Activated CD8-positive, alpha-beta memory T cell treated with anti-CD3 and anti-CD28 coated beads for 1 hour (primary cell): ENCODE measurements around the gene RRP7A.
"Not testable (repeated sequence)": the region's sequence is repeated elsewhere in the genome, so short reads cannot be mapped to it uniquely, and the experiment has no call there.

Experiments used
- DNase-seq, 2 donors: peaks; one replicate each; pipeline ENCODE4 v3.0.0-alpha.2; 2020; ENCODE audit warnings: low read depth in 1 of 2; ENCODE audit errors: extremely low read depth in 1 of 2

RRP7A gene

DNA sequence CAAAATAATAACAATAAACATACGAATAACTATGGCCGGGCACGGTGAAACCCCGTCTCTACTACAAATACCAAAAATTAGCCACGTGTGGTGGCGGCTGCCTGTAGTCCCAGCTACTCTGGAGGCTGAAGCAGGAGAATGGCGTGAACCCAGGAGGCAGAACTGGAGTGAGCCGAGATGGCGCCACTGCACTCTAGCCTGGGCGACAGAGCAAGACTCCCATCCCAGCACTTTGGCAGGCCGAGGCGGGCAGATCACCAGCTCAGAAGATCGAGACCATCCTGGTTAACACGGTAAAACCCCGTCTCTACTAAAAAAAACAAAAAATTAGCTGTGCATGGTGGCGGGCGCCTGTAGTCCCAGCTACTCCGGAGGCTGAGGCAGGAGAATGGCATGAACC lies 17.0 kb upstream of the RRP7A start:
- not testable (repeated sequence) for DNase-seq

DNA sequence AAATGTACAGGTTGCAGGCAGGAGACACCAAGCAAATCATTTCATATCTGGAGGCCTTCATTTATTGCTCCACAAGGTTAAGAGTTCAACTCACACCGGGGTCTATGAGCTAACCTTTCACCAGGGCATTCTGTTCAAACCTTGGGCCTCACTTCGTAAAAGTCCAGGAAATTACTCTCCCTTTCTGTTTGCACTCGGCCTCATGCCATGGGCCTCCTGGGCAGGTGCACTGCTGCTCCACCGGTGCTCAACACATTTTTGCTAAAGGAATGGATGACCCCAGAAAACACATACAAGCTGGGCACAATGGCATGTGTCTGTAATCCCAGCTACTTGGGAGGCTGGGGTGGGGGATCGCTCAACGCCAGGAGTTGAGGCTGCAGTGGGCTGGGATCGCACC lies 16.6 kb upstream of the RRP7A start:
- no peak for DNase-seq

DNA sequence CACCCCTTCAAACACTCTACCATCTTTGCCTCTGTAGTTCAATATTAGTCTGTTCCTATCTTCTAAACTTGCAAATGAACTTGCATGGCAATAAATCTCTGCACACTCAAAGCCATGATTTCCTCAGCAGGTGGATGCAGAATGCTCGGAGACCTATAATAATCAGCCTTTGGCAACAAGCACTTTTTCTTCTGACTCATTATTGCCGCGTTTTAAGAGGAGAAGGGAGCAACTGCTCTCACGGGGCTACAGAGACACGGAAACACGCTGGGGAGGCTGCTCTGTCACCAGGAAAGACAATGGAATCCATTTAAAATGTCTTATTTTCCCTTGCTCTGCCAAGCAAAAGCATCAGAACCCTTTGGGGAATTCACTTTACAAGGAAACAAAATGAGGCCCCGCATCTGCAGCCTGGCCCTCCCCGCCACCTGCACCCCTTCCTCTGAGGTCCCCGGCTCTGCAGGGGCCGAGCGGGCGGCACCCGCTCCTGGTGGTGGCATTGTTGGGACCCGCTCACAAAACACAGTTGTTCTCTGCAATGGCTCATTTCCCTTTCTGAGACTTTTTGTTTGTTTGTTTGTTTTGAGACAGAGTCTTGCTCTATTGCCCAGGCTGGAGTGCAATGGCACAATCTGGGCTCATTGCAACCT lies 15.6 kb upstream of the RRP7A start:
- not testable (repeated sequence) for DNase-seq

DNA sequence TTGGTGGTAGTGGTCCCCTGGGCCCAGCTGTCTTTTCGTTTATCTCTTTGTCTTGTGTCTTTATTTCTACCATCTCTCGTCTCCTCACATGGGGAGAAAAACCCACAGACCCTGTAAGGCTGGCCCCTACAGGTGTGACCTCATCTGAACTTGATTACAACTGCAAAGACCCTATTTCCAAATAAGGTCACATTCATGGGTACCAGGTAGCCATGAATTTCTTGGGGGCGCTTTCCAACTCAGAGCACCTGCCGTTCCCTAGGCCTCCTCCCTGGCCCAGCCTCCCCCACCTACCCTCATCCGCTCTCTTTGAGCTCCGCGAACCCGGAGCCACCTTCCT lies 14.0 kb upstream of the RRP7A start:
- DNase-seq = no peak

DNA sequence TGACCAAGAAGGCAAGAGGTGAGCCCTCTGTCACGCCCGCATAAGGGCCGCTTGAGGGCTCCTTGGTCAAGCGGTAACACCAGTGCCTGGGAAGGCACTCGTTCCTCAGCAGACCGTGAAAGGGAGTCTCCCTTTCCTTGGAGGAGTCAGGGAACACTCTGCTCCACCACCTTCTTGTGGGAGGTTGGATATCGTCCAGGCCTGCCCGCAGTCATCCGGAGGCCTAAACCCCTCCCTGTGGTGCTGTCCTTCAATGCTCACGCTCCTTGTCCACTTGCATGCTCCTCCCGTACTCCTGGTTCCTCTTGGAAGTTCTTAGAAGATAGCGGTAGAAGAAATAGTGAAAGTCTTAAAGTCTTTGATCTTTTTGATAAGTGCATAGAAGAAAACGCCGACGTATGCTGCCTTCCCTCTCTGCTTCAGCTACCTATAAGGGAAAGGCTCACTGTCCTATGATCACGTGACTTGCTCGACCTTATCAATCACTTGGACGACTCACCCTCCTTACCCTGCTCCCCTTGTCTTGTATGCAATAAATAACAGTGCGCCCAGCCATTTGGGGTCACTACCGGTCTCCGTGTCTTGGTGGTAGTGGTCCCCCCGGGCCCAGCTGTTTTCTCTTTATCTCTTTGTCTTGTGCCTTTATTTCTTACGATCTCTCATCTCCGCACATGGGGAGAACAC lies 11.9 kb upstream of the RRP7A start:
- DNase-seq = not testable (repeated sequence)

DNA sequence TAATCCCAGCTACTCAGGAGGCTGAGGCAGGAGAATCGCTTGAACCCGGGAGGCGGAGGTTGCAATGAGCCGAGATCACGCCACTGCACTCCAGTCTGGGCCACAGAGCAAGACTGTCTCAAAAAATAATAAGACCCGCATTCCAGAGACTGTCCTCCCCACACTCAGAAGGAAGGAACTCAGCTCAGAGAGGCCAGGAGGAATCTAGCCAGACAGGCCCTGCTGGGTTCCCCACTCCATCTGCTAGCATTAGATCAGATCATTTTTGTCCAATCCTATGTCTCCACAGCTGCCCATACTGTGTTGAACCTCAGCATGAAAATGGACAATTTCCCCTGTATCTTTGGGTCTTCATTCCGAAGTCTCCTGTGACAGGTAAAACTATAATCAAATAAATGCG lies 9.8 kb upstream of the RRP7A start:
- not testable (repeated sequence) for DNase-seq

DNA sequence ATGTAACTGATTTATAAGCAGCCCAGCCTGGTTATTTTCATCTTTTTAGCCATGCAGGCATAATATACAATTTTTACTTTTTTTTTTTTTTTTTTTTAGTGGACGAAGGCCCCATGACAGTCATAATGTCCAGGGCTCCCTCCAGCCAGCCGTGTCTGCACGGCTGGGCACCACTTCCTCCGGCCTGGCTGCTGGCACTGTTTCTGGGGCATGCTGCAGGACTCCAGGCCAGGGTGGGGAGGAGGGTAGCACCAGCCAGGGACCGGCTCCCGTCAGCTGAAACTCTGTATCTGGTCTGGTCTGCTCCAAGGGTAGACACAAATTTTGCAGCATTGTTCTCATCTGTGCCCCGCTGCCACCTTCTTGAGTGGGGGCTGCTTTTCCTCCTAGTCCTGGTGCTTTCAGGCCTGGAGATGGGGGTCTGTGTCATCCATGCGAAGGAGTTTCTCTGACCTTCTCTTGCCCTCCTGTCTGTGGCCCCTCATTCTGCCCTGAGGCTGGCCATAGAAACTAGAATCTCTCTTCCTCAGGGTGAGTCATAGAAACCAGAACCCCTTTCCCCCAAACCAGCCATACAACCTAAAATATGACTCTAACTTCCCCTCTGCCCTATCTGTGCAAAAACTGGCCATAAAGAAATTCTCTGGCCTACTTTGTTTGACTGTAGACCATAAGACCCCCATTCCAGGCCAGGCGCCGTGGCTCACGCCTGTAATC lies 9.2 kb upstream of the RRP7A start:
- DNase-seq = no peak

DNA sequence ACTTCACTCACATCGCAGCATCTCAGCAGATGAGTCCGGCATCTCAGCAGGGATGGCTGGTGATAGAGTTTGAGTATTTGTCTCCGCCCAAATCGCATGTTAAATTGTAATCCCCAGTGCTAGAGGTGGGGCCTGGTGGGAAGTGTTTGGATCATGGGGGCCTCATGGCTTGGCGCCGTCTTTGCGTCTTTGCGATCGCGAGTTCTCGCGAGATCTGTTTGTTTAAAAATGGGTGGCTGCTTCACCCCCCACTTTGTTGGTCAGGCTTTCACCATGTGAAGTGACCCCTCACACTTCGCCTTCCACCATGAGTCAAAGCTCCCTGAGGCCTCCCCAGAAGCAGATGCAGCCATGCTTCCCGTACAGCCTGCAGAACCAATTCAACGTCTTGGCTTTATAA lies 3.0 kb upstream of the RRP7A start:
- DNase-seq = no peak

DNA sequence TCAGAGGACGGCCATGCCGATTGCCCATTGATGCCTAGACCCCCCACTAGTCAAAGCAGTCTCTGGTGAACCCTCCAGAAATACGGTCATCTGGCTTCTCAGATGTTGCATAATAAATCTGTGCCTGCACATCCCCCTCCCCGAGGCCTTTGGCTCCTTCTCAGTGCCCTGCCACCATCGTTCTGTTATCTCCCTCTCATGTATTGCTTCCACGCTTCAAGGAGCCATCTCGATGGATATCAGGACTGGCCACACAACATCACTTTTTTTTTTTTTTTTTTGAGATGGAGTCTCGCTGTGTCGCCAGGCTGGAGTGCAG lies 1.6 kb upstream of the RRP7A start:
- DNase-seq = no peak

DNA sequence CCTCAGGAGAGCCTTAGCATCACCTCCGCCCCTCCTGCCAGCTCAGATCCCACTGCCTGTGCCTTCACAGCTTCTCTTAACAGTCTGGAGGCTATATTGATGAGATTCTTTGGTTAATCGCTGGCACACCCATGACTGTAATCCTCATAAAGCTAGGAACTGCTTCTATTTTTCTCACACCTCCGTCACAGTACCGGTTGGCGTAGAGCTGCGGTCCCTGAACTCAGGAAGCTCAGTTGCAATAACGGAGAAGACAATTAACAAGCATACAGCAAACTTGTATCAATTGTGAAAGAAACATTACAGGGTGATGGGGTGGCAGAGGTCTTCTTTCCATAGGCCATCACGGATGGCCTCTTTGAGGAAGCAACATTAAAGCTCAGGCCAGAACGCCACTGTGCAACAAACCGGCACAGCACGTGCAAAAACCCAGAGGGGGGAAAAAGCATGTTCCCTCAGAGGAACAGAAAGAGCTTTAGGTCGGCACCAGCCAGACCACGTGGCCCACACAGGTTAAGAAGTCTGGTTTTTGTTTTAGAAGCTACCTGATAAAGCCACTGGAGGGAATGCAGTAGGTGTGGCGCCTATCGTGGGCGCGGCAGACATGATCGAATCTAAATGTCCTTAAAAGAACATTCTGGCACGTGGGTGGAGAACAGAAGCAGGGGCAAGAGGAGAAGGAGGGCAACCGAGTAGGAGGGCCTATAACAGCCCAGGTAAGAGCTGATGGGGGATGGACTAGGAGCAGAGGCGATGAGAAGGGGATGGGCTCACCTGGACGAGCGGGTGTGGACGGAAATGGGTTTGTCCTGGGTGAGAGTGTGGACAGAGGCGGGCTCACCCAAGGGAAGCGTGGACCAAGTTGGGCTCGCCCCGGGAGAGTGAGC lies 715 bp downstream of the RRP7A start:
- not testable (repeated sequence) for DNase-seq

DNA sequence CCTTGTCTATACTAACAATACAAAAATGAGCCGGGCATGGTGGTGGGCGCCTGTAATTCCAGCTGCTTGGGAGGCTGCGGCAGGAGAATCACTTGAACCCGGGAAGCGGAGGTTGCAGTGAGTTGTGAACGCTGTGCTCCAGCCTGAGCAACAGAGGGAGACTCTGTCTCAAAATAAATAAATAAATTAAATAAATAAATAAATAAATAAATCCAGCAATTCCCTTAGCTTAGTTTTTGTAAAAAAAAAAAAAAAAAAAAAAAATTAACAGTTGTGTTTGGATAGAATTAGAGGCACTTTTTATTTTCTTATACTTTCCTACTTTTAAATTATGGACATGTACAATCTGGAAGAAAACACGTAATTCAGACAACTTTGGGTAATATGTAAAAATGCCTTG lies 2.5 kb downstream of the RRP7A start:
- not testable (repeated sequence) for DNase-seq

DNA sequence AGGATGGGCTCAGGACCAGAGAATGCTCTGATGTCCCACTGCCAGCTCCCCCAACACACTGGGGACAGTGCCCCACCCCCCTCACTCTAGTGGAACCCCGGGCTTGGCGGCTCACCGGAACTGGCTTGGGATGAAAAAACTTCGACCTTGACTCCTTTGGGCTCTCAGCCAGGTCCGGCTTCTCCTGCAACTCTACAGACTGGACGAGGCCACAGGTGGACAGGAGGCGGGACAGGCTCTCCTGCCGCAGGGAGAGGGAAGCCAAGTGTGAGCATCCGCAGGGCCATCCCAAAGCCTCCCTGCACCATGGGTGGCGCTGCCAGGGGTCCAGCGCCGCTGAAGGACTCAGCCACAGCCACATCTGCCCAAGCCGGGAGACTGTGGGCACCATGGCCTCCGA lies 3.7 kb downstream of the RRP7A start:
- DNase-seq = no peak

DNA sequence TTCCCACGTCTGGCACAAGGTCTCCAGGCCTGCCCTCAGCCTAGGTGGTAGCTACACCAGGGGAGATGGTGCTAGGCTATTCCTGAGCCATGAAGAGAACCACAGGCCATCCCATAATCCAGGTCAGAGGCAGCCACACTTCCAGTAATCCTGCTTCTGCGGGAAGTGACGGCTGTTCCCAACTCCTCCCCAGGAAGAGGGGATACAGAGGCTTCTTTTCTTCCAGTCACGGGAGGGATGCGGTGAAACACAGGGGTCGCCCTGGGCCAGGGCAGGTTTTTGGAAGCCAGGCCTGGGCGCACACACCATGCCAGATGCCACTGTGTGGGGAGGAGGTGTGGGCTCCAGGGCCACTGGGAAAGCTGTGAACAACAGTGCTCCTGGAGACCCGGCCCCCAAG lies 4.3 kb downstream of the RRP7A start:
- not testable (repeated sequence) for DNase-seq

DNA sequence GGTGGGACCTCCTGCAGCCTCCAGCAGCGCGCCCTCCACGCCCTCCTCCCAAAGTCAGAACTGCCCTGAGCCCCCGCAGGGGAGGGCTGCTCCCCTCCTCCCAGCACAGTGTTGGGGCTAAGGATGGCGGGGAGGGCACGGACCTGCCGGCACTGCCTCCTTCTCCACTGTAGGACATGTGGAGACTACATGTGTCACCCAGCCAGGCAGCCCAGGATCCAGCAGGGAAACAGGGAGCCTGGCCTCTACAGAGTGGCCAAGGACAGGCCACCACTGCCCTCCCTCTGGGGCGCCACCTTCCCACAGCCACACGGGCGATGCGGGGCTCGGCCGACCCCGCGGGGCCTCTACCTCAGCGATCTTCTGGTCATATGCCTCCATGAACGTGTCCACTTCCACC lies 5.3 kb downstream of the RRP7A start:
- not testable (repeated sequence) for DNase-seq

DNA sequence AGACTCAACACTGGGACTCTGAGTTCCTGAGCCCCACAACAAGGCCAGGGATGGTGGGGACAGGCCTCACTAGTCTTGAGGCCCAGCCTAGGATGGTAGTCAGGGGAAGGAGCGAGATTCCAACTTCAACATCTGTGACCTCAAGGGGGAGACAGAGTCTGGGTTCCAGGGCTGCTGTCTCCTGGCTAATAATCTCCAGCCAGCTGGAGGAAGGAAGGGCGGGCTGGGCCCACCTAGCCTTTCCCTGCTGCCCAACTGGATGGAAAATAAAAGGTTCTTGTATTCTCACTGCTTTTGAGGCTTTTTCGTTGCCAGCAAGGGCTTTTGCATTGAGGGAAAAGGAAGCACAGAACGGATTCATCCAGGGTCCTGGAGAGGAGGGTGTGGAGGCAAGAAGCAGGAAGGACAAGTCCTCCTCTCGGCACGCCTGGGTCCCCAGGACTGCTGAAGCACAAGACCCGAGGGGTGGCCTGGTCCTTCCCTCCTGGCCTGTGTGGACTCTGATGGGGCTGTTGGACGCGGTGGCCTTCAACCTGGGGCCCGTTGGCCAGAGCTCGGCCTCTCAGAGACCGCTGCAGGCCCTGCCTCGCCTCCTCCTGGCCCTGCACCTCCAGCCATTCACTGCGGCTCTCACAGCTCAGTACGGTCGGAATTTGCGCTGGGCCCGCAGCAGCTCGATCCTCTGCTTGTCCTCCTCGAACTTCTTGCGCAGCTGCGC lies 7.2 kb downstream of the RRP7A start:
- DNase-seq = not testable (repeated sequence)

DNA sequence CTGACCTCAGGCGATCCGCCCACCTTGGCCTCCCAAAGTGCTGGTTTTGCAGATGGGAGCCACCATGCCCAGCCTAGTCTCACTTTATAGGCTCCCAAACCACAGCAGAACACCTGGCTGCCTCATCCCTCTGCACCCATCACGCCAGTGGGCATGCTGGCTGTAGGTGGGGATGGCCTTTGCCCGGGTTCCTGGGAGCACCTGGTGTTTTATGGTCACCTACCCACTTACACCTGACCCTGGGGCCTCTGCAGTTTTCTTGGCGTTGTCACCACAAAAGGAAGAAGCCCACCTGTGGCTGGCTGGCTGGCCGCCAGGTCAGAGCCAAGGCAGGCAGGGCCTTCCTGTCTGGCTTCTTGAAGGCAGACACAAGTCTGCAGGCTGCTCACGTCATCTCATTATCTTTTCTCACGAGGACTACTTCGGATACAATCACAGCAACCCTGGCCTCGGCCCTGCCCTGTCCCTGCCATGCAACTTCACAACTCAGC lies 8.2 kb downstream of the RRP7A start:
- no peak for DNase-seq

DNA sequence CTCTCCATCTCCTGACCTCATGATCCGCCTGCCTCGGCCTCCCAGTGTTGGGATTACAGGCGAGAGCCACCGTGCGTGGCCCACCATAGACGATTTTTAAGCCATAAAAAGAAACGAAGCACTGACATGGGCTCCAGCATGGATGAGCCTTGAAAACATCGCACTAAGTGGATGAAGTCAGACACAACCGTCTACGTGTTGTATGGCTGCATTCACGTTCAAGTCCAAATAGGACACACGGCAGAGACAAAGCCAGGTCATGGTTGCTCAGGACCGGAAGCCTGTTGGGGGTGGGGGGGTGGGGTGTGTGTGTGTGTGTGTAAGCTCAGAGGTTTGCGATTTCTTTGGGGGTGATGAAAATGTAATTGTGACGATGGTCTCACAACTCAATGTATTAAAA lies 10.0 kb downstream of the RRP7A start:
- no peak for DNase-seq

DNA sequence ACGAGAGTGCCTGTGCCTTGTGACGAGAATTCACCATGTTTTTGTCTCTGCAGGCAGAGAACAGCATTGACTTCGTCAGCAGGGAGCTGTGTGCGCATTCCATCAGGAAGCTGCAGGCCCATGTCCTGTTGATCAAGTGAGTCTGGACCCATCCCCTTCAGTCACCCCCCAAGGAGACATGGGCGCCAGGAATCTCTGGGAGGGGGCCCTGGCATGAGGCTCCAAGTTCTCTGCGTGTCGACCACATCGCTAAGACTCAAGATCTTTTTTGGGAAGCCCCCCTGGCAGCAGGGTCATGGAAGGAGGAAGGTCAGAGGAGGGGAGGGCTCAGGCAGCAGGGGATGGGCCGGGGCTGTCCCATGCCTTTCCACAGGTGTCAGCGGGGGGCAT lies 10.6 kb downstream of the RRP7A start:
- DNase-seq = not testable (repeated sequence)

DNA sequence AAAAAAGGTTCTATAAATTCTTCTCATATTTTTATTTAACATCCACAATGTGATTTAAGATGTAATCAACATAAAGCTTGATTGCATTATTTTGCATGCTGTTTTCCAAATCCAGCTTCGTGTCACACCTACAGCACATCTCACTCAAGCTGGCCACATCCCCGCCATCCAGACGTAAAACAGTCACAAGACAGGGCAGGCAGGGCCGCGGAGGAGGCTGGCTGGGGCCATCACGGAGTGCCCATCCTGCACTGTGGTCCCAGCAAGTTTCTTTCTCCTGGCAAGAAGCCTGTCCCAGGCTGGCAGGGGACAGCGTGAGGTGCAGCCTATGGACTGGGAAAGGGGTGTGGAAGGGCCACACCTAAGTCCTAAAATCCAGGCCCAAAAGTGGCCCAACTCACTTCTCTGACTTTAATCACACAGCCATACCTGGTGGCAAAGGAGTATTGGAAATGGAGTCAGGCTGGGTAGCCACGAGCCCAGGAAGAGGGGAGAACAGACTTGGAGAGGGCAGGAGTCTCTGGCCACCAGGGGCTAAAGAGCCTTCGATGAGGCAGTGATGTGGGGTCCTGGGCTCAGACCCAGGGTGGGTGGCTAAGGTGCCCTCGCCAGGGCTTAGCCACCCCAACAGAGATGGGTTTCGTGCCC lies 11.1 kb downstream of the RRP7A start:
- DNase-seq = not testable (repeated sequence)

DNA sequence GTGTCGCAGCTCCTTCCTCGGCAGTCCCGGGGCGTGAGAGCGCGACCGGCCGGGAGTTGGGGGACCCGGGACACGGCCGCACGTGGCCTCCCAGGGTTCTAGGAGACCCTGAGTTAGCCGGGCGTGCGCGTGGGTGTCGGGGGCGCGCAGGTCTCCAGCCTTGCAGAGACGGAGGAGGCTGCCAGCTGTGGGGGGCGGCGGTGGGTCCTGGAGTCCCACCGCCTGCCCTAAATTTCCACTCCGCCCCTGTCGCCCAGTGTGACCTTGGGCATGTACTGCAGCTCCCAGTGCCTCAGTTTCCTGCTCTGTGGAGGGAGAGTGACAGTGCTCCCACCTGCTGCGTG lies 18.8 kb downstream of the RRP7A start:
- DNase-seq = no peak
